Epidermal melanocyte (primary cell): Measurements from ENCODE around the gene GBGT1.
"Not testable (repeated sequence)": the region's sequence is repeated elsewhere in the genome, so short reads cannot be mapped to it uniquely, and the experiment has no call there.

Source experiments
- DNase-seq: peaks from one replicate; pipeline ENCODE4 v3.0.0; 2011; ENCODE audit warnings: low spot score; ENCODE audit not compliant: insufficient read length

Gene GBGT1

DNA sequence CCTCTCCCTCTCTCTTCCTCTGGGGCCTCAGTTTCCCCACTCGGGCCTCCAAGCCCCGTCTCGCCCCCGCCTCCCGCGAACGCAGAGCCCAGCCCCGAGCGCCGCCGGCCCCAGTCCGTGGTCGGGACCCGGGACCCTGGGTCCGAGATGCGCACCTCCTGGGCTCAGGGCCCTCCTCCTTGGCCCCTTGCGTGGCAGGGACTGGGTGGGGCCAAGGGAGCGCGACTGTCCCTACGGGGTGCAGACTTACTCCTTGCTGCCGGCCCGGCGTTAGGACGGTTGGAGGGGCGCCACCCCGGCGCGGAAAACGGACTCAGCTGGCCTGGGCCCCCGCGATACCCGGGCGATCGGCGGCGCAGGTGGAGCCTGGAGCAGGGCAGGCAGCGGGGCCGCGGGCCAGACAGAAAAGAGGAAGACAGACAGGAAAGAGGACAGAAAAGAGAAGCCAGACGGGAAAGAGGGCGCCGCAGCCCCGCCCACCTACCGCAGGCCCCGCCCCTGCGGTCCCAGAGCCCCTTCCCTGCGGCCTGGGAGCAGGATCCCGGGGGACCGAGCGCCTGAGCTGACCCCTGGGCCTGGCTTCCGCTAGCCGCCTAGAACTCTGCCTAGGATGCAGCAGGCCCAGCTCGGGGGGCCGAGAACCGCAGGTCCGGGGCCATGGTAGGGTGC, at the start of gene GBGT1:
Gene GBGT1 (minus strand): TSS at position 411 of the 669 bp plus-strand sequence. CDS start 1,502 bp downstream, outside the sequence.
- peak; percentile 65 for DNase-seq

DNA sequence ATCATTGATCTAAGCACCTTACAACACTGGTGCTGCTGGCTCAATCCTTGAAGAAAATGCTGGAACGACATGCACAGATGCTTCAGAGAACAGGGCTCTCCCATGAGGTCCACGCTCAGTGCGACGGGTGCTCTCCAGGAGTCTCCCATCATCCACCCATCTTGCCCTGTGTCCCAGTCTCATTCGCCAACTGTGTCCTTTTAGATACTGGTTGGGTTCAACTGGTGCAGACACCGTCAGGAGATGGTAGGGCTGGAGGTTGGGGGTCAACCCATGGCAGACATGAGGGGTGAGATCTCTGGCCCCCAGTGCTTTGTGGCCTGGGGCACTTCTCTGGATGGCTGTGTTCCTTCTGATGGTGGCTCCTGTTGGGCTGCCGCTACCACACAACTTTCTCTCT, 46.9 kb upstream of the GBGT1 start:
- no peak for DNase-seq

DNA sequence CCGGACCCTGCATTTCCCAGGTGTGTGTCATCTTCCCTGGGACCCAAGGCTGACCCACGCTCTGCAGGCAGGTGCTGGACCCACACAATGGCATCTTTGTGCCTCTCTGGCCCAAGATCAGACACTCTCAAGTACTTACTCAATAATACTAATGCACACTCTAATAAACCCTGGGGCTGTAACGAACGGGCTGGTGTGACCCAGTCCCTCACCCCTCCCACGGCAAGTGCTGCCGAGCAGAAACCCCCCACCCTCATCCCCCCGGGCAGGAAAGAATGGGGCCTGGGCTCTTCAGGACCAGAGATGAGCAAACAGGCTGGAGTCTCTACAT, 46.5 kb upstream of the GBGT1 start:
- DNase-seq: no peak

DNA sequence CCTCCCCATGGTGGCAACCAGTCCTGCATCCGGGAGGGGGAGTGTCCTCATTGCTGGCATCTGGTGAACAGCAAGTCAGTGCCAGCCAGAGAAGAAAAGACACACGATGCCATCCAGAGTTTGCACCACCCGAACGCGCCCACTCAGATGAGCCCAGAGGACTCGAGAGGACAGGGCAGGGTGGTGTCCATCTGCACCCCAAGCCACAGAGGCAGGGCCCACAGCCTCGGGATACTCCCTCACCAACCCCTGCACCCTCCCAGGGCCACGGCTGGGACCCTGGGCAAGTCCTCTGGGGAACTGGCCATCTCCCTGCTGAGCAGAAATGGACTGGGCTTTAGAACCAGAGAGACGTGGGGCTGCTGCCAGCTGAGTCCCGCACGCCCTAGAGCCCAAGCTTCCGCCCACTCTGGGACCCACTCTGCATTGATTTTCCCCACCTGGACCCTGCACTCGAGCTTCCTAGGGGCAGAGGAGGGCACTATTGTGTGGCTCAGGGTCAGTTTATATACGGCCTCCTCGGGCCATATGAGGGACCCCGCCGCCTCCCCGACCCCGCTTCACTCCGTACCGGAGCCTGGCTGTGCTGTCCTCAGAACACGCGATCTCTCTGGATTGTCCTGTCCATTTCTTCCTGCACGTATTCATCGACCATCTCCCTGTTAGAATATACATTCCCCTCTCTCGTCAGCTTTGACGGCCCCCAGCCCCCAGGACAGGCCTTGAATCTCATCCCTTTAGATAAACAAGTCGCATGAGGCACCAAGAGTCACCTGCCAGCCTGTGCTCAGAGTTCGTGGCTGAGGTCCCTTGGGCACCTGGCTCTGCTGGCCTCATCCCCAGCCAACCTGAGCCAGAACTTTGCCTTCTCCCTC, 45.9 kb upstream of the GBGT1 start:
- DNase-seq: not testable (repeated sequence)

DNA sequence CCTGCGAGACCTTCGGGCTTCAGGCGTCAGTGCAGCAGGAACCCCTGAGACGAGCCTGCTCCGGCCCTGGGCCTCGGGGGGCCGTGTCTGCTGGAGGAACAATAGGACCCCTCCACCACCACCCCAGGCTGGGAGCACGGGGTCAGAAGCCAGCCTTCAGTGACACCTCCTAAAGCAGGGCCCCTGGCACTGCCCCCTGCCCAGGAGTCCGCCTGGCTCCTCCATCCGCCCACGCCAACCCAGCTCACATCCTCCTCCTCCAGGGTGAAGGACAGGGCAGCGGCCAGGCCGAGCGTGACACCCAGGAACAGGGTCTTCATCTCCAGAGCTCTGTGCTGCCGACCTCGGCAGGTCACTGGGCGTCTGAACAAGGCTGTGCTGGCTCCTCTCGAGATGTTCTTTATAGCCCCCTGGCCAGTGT, 45.2 kb upstream of the GBGT1 start, which contains the start of gene OBP2B:
Gene OBP2B (minus strand): TSS at position 371 of the 421 bp plus-strand sequence. CDS start 51 bp downstream, at position 320.
- DNase-seq: not testable (repeated sequence)

DNA sequence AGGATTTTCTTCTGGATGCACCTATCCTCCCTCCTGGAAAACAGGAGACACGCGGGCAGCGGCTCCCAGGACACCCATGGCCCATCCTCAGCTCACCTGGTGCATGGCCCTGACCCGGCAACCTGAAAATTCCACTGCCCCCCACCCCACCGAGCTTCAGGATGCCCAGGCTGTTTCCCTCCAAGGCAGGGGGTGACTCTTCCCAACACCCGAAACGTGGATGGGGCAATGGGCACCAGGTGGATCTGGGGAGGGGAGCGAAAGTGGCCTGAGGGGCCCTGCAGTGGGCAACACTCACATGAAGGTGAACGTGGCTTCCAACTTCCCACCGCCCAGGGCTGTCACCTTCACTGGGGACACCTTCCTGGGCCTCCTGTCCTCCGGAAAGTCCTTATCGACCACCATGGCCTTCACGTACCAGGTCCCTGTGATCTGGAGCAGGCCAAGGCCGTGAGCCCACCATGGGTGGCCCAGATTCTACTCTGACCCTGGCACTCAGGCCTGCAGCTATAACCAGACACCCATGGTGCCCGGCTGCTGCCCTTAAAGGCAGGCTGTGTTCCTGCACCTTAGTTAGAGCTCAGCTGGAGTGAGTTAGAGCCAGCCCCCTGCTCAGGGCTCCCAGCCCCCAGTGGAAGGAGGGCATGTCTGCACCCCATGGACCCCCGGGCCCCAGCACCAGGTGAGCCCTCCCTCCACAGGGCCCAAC, 44.6 kb upstream of the GBGT1 start:
- DNase-seq: not testable (repeated sequence)

DNA sequence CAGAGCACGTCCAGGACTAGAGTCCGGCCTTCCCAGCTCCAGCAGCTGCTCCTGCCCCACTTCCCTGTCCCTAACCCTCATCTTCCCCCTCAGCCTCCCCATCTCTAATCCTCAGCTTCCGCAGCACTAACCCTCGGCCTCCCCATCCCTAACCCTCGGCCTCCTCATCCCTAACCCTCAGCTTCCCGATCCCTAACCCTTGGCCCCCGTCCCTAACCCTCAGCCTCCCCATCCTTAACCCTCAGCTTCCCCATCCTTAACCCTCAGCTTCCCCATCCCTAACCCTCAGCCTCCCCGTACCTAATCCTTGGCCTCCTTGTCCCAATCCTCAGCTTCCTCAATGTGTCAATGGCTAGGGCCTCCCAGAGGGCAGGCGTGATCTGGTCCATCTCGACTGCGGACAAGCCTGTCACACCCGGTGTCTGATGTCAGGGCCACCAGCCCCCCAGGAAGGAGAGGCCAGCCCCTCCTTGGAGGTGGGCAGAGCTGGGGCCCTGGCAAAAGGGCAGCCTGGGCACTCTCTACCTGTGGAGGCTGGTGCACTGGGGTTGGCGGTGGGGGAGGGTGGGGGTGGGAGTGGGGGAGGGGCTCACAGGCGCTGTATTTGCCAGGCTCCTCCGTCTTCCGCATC, 43.9 kb upstream of the GBGT1 start:
- no peak for DNase-seq

DNA sequence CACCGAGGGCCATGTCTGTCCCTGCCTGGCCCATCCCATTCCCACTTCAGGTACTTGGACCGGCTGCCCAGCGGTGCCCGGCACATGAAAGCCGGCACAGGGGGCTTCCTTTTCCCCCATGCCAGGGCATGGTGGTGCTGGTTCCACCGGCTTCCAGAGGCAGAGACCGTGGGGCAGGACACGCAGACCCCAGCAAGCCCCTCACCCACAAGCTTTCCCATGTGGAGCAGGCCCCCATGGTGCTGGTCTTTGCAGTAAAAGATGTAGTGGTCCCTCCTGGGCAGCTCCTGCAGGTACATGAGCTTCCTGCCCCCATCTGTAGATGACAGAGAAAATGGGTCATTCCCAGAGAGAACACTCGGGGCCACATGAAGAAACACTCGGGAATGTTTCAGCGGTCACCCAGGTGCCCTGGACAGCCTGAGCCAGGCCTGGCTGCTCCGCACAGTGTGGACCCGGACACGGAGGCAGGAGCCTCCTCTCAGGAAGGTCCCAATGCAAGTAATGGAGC, 43.4 kb upstream of the GBGT1 start:
- DNase-seq: no peak

DNA sequence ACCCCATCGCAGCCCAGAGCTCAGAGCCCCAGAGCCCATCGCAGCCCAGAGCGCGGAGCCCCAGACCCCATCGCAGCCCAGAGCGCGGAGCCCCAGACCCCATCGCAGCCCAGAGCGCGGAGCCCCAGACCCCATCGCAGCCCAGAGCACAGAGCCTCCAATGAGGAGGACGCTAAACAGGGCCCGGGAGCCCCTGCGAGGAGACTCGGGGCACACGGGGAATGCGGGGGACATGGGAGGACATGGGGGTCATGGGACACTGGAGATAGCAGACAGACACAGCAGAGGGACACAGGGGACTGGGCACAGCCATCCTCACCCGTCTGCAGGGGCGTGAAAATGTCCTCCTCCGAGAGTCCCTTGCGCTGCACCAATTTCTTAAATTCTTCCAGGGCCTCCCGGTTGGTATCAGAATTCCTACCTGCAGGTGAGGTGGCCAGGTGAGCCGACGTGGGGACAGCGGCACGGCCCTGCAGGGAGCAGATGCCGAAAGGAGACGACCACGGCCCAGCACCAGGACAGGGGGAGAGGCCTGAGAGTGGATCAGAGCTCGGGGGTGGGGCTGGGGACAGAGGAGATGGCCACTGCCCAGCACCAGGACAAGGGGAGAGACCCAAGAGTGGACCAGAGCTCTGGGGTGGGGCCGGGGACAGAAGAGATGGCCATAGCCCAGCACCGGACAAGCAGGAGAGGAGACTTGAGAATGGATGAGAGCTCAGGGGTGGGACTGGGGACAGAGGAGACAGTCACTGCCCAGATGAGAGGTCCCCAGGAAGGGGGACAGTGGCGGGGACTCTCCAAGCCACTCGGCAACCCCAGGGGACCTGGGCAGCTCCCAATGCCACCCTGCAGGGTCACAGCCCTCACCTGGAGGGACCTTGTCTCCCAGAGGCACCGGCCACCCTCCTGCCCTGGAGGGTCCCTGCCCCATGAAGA, 42.5 kb upstream of the GBGT1 start:
- no peak for DNase-seq

DNA sequence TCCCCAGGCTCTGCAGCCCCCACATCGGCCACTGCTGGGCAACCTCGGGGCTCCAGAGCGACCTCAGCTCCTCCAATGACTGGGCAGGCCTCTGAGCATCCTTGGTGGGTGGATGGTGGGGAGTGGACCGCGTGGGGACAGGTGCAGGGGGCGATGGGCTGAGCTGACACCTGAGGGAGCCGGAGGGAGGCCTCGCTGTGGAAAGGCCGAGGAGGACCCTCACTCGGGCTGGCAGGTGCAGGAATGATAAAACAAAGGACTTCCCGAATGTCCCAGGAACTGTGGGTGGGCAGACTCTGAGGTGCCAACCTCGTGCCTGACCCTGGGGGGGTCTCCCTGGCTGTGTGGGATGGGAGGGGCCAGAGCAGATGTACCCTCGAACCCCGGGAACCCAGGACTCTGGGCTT, 41.8 kb upstream of the GBGT1 start:
- not testable (repeated sequence) for DNase-seq

DNA sequence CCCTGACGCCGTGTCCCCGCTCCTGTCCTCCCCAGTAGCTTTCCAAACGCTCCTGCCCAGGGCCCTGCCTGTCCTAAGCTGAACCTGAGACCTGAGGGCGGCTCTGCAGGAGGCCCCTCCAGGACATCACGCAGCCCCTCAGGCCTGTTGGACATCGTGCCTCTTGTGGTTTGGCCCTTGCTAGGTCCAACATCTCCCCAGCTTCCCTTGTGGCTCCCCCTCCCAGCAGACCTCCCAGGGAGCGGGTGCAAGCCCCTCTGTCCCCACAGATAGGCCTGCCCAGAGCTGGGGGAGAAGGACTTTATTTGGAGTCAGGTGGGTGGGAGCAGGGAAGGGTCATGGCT, 41.3 kb upstream of the GBGT1 start:
- DNase-seq: no peak

DNA sequence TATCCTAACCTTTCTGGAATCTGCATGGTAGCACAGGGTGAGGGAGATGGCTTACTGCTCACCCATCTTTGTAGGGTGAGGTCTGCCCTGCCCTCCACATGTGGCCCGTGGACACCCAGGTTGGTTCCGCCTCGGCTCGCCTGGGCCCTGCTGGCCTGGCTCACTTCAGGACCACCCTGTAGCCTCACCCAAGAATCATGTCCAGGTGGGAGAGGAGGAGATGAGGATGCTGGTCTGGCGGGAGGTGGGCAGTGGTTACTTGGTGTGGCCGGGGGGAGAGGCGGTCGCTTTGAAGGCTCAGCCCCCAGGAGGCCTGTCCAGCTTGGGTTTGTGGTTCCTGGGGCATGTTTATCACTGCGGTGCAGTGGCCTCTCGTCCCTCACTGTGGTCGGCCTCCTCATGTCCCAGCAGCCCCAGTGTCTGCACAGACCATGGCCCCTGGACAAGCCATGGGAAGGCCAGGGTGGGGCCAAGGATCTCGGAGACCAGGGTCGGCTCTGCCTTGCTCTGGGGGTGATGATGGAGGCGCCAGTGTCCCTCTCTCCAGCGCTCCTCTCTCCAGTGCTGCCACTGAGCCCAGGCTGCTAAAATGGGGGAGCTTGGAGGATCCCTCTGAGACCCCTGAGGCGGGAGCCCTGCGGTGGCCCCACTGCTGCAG, 40.8 kb upstream of the GBGT1 start:
- no peak for DNase-seq

DNA sequence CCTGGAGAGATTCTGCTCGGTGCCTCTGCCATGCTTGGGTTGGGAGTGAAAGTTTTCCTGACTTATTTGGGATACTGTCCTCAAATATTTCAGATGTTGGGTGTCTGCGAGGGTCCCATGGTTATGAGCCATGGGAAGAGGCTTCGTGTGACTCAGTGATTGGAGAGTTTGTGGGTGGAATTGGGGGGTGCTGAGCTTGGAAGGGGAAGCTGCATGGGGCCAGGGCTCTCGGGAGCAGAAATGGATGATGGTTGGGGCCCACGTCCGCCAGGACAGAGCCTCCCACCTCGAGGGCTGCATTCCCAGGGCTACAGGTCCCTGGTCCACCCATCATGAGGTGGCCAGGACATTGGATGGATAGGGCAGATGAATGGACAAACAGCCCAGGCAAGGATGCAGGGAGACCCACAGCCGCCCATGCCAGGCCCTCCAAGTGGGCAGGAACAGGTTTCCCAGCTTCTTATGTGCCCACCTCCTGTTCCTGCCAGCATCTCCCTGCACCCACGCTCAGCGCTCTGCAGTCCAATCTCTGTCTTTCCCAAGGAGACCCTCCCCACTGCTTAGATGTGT, 39.9 kb upstream of the GBGT1 start:
- no peak for DNase-seq

DNA sequence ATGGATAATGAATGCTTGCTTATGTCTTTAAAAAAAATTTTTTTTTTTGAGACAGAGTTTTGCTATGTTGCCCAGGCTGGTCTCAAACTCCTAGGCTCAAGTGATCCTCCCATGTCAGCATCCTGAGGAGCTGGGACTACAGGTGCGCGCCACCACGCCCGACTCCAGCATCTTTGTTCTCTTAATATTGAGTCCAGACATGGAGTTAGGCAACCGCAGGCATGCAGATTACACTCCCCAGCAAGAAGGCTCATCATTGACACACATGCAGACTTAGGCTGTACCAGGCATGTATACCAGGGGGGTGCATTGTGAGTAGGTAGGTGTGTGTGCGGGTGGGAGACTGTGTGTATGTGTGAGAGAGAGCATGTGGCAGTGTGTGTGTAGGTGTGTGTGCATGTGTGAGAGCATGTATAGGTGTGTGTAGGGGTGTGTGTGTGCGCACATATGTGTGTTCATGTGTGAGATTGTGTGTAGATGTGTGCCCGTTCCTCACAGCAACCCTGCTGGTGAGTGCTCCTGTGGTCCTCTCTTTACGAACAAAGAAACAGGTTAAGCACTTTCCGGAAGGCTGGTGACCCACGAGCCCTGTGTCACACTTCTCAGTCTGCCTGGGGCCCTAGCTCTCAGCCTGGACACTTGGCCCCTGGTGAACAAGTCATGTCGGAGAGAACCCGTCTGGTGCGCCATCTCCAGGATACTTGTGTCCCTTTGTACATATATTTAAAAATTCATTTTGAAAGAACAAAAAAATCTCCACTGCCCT, 39.2 kb upstream of the GBGT1 start:
- no peak for DNase-seq

DNA sequence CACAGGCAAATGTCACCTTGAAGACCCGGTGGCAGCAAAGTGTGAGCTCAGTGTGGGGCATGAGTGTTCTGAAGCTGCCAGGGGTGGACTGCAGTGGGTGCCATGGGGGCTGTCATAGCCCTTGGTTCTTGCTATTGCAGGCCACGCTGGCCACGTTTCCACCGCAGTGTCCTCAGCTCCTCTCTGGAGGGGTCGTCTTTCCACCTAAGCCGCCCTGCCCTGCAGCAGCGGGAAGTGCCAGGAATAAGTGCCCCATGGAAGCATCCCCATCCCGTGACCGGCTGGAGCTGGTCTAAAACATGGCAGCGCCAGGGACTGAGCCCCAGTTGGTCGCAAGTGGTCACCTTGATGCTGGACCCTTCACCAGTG, 38.4 kb upstream of the GBGT1 start:
- DNase-seq: no peak

DNA sequence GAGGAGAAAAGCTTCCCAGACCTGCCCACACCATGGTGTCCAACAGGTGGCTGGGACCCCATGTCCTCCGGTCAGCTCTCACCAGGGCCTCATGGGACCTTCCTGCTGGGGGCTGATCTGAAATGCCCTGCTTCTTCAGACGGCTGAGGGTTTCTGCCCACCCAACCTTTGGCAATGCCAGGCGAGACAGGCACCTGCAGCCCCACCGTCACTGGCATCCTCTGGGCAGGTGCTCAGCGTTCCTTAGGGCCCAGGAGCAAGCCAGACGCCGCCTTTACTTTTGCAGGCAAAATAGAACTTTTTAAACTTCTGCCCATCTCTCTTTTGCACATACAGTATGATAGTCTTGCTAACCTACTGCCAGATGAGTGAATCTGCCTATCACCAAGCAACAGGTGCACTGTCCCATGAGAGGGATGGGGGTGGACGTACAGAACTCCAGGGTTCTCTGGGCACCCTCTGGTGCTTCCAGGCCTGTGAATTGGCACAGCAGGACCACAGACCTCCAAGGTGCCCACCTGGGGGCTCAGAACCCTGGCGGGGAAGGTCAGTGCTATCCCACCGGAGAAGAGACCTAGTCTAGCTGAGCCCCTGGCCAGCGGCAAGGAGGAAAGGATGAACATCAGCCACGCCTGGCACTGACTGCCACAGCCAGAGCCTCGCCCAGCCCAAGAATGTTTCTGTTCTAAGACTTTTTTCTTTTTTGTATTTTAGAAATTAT, 37.9 kb upstream of the GBGT1 start:
- no peak for DNase-seq

DNA sequence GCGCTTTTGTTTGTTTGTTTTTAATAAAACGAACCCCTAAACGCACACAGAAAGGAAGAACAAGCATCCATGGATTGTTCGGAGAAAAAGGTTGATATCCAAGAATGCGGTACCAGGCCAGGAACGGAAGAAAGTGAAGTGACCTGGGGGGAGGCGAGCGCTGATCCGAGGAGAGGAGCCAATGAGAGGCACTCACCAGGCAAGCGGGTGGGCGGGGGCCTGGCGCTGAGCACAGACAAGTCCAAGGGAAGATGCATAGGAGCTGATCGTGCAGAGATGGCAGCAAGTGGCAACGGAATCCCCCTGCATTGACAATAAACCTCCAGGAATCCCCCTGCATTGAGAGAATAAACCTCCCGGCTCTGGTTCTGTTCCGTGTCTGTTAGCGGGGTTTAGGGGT, 36.9 kb upstream of the GBGT1 start:
- no peak for DNase-seq

DNA sequence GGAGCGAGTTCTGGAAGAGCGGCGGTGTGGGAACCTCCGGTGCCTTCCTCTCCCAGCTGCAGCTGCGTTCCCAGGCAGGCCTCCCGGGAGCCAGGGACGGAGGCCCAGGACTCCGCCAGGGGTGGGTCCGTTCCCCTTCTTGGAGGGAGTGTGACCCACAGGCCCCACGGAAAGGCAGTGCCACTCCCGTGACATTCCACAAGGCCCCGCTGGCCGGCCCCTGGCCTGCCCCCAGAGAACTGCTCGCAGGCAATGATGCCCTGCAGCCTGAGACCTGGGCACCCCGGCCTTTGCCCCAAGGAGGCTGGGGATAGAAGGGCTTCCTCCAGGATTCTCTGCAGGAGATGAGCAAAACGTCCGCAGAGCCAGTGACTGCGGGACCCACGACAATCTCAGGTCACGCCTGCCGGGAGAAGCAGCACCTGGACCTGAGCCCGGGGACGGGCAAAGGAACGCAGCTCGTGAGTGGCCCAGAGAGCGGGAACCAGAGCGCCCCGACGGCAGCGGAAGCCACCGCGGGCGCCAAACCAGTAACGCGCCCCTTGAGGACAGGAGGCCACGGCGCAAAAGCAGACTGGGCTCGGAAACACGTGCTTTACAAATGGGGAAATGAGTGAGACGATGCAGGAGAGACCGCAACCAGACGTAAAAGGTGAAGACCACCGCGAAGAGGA, 36.1 kb upstream of the GBGT1 start:
- DNase-seq: no peak
